Measurements from ENCODE around the gene ARSK. TPM values are rescaled to one million over a fixed set of nuclear protein-coding genes. Genes with fewer than 3 reads are reported as not detected.

Gene ARSK
- total RNA-seq, 5 donors from 2014 or later (not counting 1 experiment from before 2014, with no cell fraction given) = 4.2 to 6.9 (median 6.2) TPM

GRCh38 chr5:95565280-95565920 lies 10.5 kb downstream of the ARSK start:
- POLR2A ChIA-PET = no interaction called here
- Mint-ChIP-seq H3K9me3 (no peaks in the 10 kb centered on the region), H3K27me3 (no peaks in the 10 kb centered on the region), H3K4me3 (no peak overlapping the region), H3K27ac (no peak overlapping the region), H3K4me1 (peaks cover 11 to 18% (median 15%) of the 10 kb centered on the region in 3 donors), H3K36me3 (peaks cover 45% of the 10 kb centered on the region)
- ATAC-seq (replicated peaks in 1 of 4) = no peak
- H3K4me3 ChIP-seq (ENCODE audit: control insufficient read depth in 1 of 2, extremely low read depth in 1 of 2, low read length in 1 of 2) = no peak overlapping the region
- H3K4me1 ChIP-seq (ENCODE audit: control insufficient read depth in 1 of 2, extremely low read depth in 1 of 2, insufficient read depth in 2 of 2, low read length in 2 of 2) = no peaks in the 10 kb centered on the region
- WGBS (ENCODE audit: insufficient coverage) = no CpG with 5 or more reads among the region's 4 CpGs
- no peak overlapping the region for H3K27ac ChIP-seq (ENCODE audit: low read length)
- no peaks in the 10 kb centered on the region for H3K9me3 ChIP-seq
- no peaks in the 10 kb centered on the region for H3K27me3 ChIP-seq (replicated peaks in 1 of 2; ENCODE audit: control insufficient read depth in 2 of 2, extremely low read depth in 1 of 2, insufficient read depth in 2 of 2, low read length in 1 of 2)
- CTCF ChIA-PET = no interaction called here
- peaks cover 0 to 24% of the 10 kb centered on the region in 2 donors for H3K36me3 ChIP-seq (ENCODE audit: control insufficient read depth in 2 of 2, extremely low read depth in 1 of 2, insufficient read depth in 1 of 2, low read length in 1 of 2)
- no peak for DNase-seq

- ATAC-seq (replicated peaks in 1 of 4) (no peak), DNase-seq (no peak)
- H3K4me3 ChIP-seq (ENCODE audit: control insufficient read depth in 1 of 2, extremely low read depth in 1 of 2, low read length in 1 of 2) = no peak overlapping the region
- H3K27ac Mint-ChIP-seq = no peak overlapping the region
- H3K9me3 ChIP-seq = no peaks in the 10 kb centered on the region
- no peaks in the 10 kb centered on the region for H3K4me1 ChIP-seq (ENCODE audit: control insufficient read depth in 1 of 2, extremely low read depth in 1 of 2, insufficient read depth in 2 of 2, low read length in 2 of 2)
- peaks cover 4 to 26% of the 10 kb centered on the region in 2 donors for H3K36me3 ChIP-seq (ENCODE audit: control insufficient read depth in 2 of 2, extremely low read depth in 1 of 2, insufficient read depth in 1 of 2, low read length in 1 of 2)
- H3K36me3 Mint-ChIP-seq = peaks cover 63% of the 10 kb centered on the region
- ChIA-PET CTCF (no interaction called here), POLR2A (interaction anchor here in 1 of 2 donors (0.6 kb wide), 1 partner anchor 102 kb away, joined by 3 read pairs; no protein-coding TSS in a partner anchor)
- H3K4me1 Mint-ChIP-seq = no peaks in the 10 kb centered on the region
- no peaks in the 10 kb centered on the region for H3K27me3 Mint-ChIP-seq
- H3K27me3 ChIP-seq (replicated peaks in 1 of 2; ENCODE audit: control insufficient read depth in 2 of 2, extremely low read depth in 1 of 2, insufficient read depth in 2 of 2, low read length in 1 of 2) = no peaks in the 10 kb centered on the region
- no peaks in the 10 kb centered on the region for H3K9me3 Mint-ChIP-seq
- WGBS (ENCODE audit: insufficient coverage) = no CpG with 5 or more reads among the region's 2 CpGs
- no peak overlapping the region for H3K27ac ChIP-seq (ENCODE audit: low read length)
- no peak overlapping the region for H3K4me3 Mint-ChIP-seq
These were observed 17.1 kb downstream of the ARSK start for GRCh38 chr5:95572016-95572415.

- Histone ChIP-seq H3K27me3 (replicated peaks in 1 of 2; ENCODE audit: control insufficient read depth in 2 of 2, extremely low read depth in 1 of 2, insufficient read depth in 2 of 2, low read length in 1 of 2) (no peaks in the 10 kb centered on the region), H3K36me3 (ENCODE audit: control insufficient read depth in 2 of 2, extremely low read depth in 1 of 2, insufficient read depth in 1 of 2, low read length in 1 of 2) (peaks cover 0 to 6% of the 10 kb centered on the region in 2 donors), H3K9me3 (no peaks in the 10 kb centered on the region), H3K4me1 (ENCODE audit: control insufficient read depth in 1 of 2, extremely low read depth in 1 of 2, insufficient read depth in 2 of 2, low read length in 2 of 2) (no peaks in the 10 kb centered on the region), H3K27ac (ENCODE audit: low read length) (no peak overlapping the region), H3K4me3 (ENCODE audit: control insufficient read depth in 1 of 2, extremely low read depth in 1 of 2, low read length in 1 of 2) (no peak overlapping the region)
- ChIA-PET CTCF (no interaction called here), POLR2A (interaction anchor here in 1 of 2 donors (0.6 kb wide), 2 partner anchors 14 to 137 kb away, joined by 3 read pairs; no protein-coding TSS in a partner anchor)
- no peak overlapping the region for H3K4me3 Mint-ChIP-seq
- H3K9me3 Mint-ChIP-seq = no peaks in the 10 kb centered on the region
- DNase-seq (no peak), ATAC-seq (replicated peaks in 1 of 4) (no peak)
- H3K4me1 Mint-ChIP-seq = no peaks in the 10 kb centered on the region
- peaks cover 35% of the 10 kb centered on the region for H3K36me3 Mint-ChIP-seq
- no peak overlapping the region for H3K27ac Mint-ChIP-seq
- no CpG with 5 or more reads among the region's 2 CpGs for WGBS (ENCODE audit: insufficient coverage)
- H3K27me3 Mint-ChIP-seq = no peaks in the 10 kb centered on the region
These were observed 26.7 kb downstream of the ARSK start for GRCh38 chr5:95581576-95581975.

- H3K4me1 ChIP-seq (ENCODE audit: control insufficient read depth in 1 of 2, extremely low read depth in 1 of 2, insufficient read depth in 2 of 2, low read length in 2 of 2) = no peaks in the 10 kb centered on the region
- Mint-ChIP-seq H3K4me1 (no peaks in the 10 kb centered on the region), H3K9me3 (no peaks in the 10 kb centered on the region), H3K36me3 (peaks cover 36% of the 10 kb centered on the region), H3K4me3 (no peak overlapping the region), H3K27ac (no peak overlapping the region), H3K27me3 (no peaks in the 10 kb centered on the region)
- no peak overlapping the region for H3K4me3 ChIP-seq (ENCODE audit: control insufficient read depth in 1 of 2, extremely low read depth in 1 of 2, low read length in 1 of 2)
- no peaks in the 10 kb centered on the region for H3K27me3 ChIP-seq (replicated peaks in 1 of 2; ENCODE audit: control insufficient read depth in 2 of 2, extremely low read depth in 1 of 2, insufficient read depth in 2 of 2, low read length in 1 of 2)
- H3K36me3 ChIP-seq (ENCODE audit: control insufficient read depth in 2 of 2, extremely low read depth in 1 of 2, insufficient read depth in 1 of 2, low read length in 1 of 2) = peaks cover 0 to 3% of the 10 kb centered on the region in 2 donors
- no peak for ATAC-seq (replicated peaks in 1 of 4)
- 88% methylated on average over 1 of the region's 1 CpG for WGBS (ENCODE audit: insufficient coverage)
- H3K27ac ChIP-seq (ENCODE audit: low read length) = no peak overlapping the region
- CTCF ChIA-PET = no interaction called here
- POLR2A ChIA-PET = no interaction called here
- no peak for DNase-seq
- no peaks in the 10 kb centered on the region for H3K9me3 ChIP-seq
These were observed 29.1 kb downstream of the ARSK start for GRCh38 chr5:95583992-95584391.

DNA sequence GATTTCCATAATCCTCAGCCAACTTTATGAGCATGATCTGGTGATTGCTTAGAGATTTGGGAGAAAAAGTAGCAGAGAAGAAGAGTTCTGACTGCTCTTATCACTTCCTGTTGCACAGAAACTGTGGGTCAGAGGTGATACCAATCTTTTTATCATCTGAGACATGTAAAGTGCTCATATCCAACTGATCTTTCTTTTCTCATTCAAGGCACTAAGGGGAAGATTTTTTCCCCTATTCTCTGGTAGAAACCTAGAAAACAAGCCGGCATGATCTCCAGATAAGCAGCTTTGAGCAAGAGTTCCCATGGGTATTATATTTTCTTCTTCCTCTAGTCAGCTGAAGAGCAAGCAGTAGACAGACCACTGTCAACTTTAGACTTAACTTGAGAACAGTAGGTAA lies 36.0 kb downstream of the ARSK start:
- DNase-seq = no peak
- peak; percentile 20 to 34 (median 28) for ATAC-seq (replicated peaks in 1 of 4)
- Histone ChIP-seq H3K4me1 (ENCODE audit: control insufficient read depth in 1 of 2, extremely low read depth in 1 of 2, insufficient read depth in 2 of 2, low read length in 2 of 2) (peaks cover 0 to 12% of the 10 kb centered on the region in 2 experiments), H3K27me3 (replicated peaks in 1 of 2; ENCODE audit: control insufficient read depth in 2 of 2, extremely low read depth in 1 of 2, insufficient read depth in 2 of 2, low read length in 1 of 2) (no peaks in the 10 kb centered on the region), H3K4me3 (ENCODE audit: control insufficient read depth in 1 of 2, extremely low read depth in 1 of 2, low read length in 1 of 2) (no peak overlapping the region), H3K9me3 (no peaks in the 10 kb centered on the region), H3K36me3 (ENCODE audit: control insufficient read depth in 2 of 2, extremely low read depth in 1 of 2, insufficient read depth in 1 of 2, low read length in 1 of 2) (no peaks in the 10 kb centered on the region), H3K27ac (ENCODE audit: low read length) (no peak overlapping the region)
- WGBS (ENCODE audit: insufficient coverage) = no CpG with 5 or more reads among the region's 1 CpG
- CTCF ChIA-PET = no interaction called here
- Mint-ChIP-seq H3K4me1 (peaks cover 17 to 22% (median 21%) of the 10 kb centered on the region in 3 donors), H3K9me3 (no peaks in the 10 kb centered on the region), H3K36me3 (peaks cover 22% of the 10 kb centered on the region), H3K4me3 (no peak overlapping the region), H3K27ac (peak overlapping the region; percentile 62 to 75), H3K27me3 (no peaks in the 10 kb centered on the region)
- POLR2A ChIA-PET = no interaction called here

GRCh38 chr5:95591490-95591901 lies 36.6 kb downstream of the ARSK start:
- DNase-seq = no peak
- no peak overlapping the region for H3K4me3 Mint-ChIP-seq
- H3K27ac Mint-ChIP-seq = peak overlapping the region in 1 of 2 donors; percentile 42
- no peaks in the 10 kb centered on the region for H3K9me3 Mint-ChIP-seq
- WGBS (ENCODE audit: insufficient coverage) = no CpG with 5 or more reads among the region's 5 CpGs
- Histone ChIP-seq H3K27ac (ENCODE audit: low read length) (no peak overlapping the region), H3K4me1 (ENCODE audit: control insufficient read depth in 1 of 2, extremely low read depth in 1 of 2, insufficient read depth in 2 of 2, low read length in 2 of 2) (peaks cover 0 to 12% of the 10 kb centered on the region in 2 experiments), H3K36me3 (ENCODE audit: control insufficient read depth in 2 of 2, extremely low read depth in 1 of 2, insufficient read depth in 1 of 2, low read length in 1 of 2) (no peaks in the 10 kb centered on the region), H3K9me3 (no peaks in the 10 kb centered on the region), H3K4me3 (ENCODE audit: control insufficient read depth in 1 of 2, extremely low read depth in 1 of 2, low read length in 1 of 2) (no peak overlapping the region), H3K27me3 (replicated peaks in 1 of 2; ENCODE audit: control insufficient read depth in 2 of 2, extremely low read depth in 1 of 2, insufficient read depth in 2 of 2, low read length in 1 of 2) (no peaks in the 10 kb centered on the region)
- CTCF ChIA-PET = interaction anchor here in 1 of 2 donors (0.6 to 0.7 kb wide), 2 partner anchors 187 to 823 kb away, joined by 3 read pairs; no protein-coding TSS in a partner anchor
- H3K27me3 Mint-ChIP-seq = no peaks in the 10 kb centered on the region
- peaks cover 22% of the 10 kb centered on the region for H3K36me3 Mint-ChIP-seq
- ATAC-seq (replicated peaks in 1 of 4) = no peak
- POLR2A ChIA-PET = no interaction called here
- peaks cover 17 to 22% (median 21%) of the 10 kb centered on the region in 3 donors for H3K4me1 Mint-ChIP-seq

All from T-cell (primary cell).